CD4-positive, alpha-beta T cell treated with Interferon gamma for 1 hour (primary cell): ENCODE results near the gene INPPL1.
"Not testable (repeated sequence)": the region's sequence is repeated elsewhere in the genome, so short reads cannot be mapped to it uniquely, and the experiment has no call there.

ENCODE experiments used
- DNase-seq: peaks from one replicate; pipeline ENCODE4 v3.0.0-alpha.2; 2020

Gene INPPL1

DNA sequence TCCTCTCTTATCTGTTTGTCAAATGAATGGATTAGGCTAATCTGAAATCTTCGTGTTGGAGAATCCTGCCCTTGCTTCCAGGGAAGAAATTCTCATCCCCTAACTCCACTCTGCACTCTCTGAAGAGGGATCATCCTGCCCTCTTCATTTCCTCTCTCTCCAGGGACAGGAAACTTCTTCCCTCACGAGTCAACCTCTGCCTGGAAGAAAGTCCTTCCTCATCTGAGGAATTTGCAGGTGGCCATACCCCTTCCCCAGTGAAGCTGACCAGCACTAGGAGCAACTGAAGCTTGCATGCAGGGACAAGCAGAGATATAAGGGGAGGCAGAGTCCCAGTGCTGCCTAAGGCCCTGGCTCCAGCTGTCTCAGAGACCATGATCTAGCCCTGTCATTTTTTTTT, 23.0 kb downstream of the INPPL1 start:
- DNase-seq = no peak

DNA sequence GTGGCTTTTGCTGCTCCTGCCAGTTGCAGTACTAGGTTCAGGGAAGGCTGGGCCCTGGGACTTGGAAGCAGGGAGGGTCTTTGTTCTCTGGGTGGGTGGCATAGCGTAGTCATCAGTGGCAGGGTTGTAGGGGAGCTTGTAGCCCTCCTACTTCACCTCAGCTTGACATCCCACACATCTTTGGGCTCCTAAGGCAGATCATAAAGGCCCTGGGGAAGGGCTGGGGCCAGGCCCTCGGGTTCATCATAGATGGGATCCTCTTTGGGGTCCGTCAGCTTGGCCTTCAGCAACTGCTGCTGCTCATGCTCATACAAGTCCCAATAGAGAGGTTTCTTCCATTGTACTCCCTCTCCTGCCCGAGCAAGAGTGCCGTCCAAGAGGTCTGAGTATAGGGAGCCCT, 25.4 kb downstream of the INPPL1 start:
- DNase-seq = no peak

DNA sequence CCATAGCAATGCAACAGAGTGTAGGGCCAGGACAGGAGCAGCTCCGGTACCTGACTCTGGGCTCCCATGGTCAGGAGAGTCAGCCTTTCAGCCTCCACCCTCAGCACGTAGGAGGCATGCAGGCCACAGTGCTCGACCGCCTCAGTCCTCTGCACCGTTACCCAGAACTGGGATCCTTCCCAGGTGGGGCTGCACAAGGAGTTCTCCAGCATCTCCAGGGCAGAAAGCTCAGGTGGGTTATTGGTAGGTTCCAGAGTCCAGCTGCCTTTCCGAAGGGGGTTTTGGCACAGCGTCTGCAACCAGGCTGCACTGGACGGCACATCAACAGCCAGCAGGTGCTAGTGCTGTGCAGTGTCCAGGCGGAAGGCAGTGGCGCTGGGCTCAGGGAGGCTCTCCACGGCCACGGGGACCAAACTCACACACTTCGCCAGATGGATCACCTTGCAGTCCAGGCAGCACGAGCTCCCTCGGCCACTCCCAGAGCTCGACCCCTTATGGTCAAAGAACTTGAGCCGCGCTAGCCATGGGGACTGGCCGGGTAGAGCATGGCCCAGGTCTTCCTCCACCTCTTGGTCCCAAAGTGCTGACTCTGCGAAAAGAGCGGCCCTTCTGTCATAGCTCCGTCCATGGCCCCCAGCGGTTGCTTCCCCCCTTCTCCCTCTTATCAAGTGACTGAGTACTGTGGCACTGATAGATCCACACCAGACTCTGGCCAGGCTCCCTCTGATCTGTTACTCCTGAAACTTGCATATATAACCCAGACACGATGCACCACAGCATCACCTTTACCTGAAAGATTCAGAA, 26.3 kb downstream of the INPPL1 start:
- no peak for DNase-seq

GRCh38 chr11:72251614-72252013, 27.0 kb downstream of the INPPL1 start:
- DNase-seq = no peak

DNA sequence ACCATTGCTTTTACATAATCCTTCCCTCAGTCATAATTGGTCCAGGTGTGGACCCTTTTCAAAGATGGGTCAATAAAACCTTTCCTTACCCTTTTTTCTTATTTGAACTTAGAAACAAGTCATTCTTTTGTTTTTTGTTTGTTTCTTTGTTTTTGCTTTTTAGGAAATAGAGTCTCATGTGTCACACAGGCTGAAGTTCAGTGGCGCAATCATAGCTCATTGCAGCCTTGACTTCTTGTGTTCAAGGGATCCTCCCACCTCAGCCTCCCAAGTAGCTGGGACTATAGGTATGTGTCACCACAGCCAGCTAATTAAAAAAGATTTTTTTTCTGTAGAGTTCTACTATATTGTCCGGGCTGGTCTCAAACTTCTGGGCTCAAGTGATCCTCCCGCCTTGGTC, 28.8 kb downstream of the INPPL1 start:
- no peak for DNase-seq

GRCh38 chr11:72254299-72254993, 29.9 kb downstream of the INPPL1 start:
- no peak for DNase-seq

- DNase-seq = no peak
Measured at GRCh38 chr11:72257570-72257969, 33.0 kb downstream of the INPPL1 start.

GRCh38 chr11:72259490-72259889, 34.9 kb downstream of the INPPL1 start:
- no peak for DNase-seq

DNA sequence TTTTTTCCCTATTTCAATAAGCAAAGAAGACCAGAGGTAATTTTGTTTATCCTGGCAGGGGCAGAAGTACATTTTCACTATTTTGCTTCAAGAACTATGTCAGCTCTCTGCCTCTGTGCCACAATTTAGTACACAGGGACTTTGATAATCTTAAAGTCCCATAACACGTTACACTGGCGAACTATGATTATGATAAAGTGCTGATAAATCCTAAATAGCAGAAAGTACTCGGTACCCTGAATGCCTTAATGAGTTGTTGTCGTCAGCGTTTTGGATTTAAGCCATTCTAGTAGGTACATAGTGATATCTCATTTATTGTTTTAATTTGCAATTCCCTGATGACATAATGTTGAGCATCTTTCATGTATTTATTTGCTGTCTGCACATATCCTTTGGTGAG, 36.0 kb downstream of the INPPL1 start:
- DNase-seq = no peak

GRCh38 chr11:72263361-72263760, 38.8 kb downstream of the INPPL1 start:
- no peak for DNase-seq

GRCh38 chr11:72265951-72266350, 41.4 kb downstream of the INPPL1 start:
- no peak for DNase-seq

DNA sequence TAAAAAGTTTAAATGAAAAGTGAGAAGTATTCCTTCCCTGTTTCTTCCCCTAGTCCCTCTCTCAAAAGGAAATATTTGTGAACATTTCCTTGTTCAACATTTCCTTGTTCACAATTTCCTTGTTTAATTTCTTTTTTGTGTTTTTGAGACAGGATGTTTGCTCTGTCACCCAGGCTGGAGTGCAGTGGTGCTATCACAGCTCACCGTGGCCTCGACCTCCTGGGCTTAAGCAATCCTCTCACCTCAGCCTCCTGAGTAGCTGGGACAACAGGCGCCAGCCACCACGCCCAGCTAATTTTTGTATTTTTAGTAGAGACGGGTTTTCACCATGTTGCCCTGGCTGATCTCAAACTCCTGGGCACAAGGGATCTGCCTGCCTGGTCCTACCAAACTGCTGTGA, 42.4 kb downstream of the INPPL1 start:
- DNase-seq = not testable (repeated sequence)

DNA sequence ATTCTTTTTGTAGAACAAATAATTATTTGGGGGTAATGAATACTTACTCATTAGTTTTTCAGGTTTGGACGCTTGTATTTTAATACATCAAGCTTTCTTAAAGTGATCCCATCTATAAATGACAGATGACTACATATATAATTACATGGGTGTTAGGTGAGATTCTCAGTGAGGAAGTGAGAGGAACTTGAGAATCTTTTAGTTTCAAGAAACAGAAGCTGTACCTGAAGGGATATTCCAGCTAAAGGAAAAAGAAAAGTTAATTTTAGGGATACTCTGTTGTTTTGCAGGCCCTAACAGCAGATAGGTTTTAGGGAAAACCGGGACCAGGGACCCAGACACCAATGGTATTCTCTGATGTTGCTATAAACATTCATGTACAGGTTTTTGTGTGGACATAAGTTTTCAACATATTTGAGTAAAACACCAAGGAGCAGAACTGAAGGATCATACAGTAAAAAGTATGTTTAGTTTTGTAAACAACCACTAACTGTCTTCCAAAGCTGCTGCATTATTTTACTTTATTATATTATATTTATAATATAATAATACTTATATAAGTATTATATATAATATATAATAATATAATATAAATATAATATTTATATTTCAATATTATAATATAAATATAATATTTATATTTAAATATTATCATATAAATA, 43.5 kb downstream of the INPPL1 start:
- DNase-seq = no peak

GRCh38 chr11:72271980-72272379, 47.4 kb downstream of the INPPL1 start:
- no peak for DNase-seq

DNA sequence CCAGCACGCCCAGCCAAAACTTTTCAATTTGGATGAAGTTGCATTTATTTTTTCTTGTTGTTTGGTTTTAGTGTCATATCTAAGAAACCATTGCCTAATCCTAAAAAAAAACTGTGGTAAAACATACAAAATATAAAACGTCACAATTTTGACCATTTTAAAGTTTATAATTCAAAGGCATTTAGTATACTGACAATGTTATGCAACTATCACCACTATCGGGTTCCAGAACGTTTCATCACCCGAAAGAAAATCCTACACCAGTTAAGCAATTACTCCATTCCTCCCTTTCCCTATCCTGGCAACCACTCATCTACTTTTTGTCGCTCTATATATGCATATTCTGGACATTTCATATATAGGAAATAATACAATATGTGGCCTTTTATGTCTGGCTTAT, 49.9 kb downstream of the INPPL1 start:
- DNase-seq = no peak

GRCh38 chr11:72278905-72279304, 54.3 kb downstream of the INPPL1 start:
- DNase-seq = no peak

GRCh38 chr11:72280037-72280436, 55.5 kb downstream of the INPPL1 start:
- DNase-seq = no peak

DNA sequence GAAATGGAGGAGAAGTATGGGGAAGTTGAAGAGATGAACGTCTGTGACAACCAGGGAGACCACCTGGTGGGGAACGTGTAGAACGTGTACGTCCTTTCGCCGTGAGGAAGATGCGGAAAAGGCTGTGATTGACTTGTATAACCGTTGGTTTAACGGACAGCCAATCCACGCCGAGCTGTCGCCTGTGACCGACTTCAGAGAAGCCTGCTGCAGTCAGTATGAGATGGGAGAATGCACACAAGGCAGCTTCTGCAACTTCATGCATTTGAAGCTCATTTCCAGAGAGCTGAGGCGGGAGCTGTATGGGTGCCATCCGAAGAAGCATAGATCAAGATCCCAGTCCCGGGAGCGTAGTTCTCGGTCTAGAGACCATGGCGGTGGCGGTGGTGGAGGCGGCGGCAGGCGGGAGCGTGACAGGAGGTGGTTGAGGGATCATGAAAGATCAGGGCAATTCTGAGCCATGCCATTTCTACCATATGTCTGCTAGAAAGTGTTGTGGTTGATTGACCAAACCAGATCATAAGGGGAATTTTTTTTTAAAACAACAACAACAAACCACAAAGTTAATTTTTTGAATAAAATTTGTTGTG, 56.3 kb downstream of the INPPL1 start:
- no peak for DNase-seq

DNA sequence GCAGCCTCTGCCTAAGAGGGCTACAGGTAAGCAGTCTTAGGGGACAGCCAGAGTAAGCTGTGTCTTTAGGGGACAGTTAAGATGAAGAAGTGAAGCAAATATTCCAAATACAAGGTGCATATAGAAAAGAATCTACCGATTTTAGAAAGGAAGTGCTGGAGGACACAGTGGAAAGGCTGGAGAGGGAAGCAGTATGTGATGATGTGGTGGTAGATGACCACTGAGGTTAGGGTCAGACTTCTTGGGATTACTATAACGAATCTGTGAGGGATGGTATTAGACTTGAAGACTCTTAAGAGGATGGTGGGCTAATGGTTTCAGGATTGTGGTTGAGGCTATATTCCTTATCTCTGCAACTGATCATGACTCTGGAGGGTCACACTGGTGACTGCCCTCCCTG, 59.4 kb downstream of the INPPL1 start:
- no peak for DNase-seq

GRCh38 chr11:72287293-72287692, 62.7 kb downstream of the INPPL1 start:
- no peak for DNase-seq
